Sigmoid colon (tissue), 7 donors: ENCODE data around the gene SMIM30. TPM values are rescaled to one million over a fixed set of nuclear protein-coding genes. Genes with fewer than 3 reads are reported as not detected.

ENCODE experiments used
- DNase-seq: peaks from one replicate; pipeline ENCODE4 v3.0.0-alpha.2; 2019
- H3K27ac ChIP-seq, 4 donors: fragments of 200-600 bp; sonication (generic); one replicate each; pipeline ENCODE4 v1.5.1; 2016 to 2019; ENCODE audit warnings: mild to moderate bottlenecking in 1 of 4
- H3K27me3 ChIP-seq, 3 donors: fragments of 200-600 bp; sonication (generic); one replicate each; pipeline ENCODE4 v1.5.1; 2019; ENCODE audit warnings: mild to moderate bottlenecking in 1 of 3
- H3K36me3 ChIP-seq, 4 donors: fragments of 200-600 bp; sonication (generic); one replicate each; pipeline ENCODE4 v1.5.1; 2016 to 2019
- H3K4me1 ChIP-seq, 4 donors: fragments of 200-600 bp; sonication (generic); one replicate each; pipeline ENCODE4 v1.5.1; 2017 to 2019
- H3K4me3 ChIP-seq, 4 donors: fragments of 200-600 bp; sonication (generic); one replicate each; pipeline ENCODE4 v1.5.1; 2017 to 2019; ENCODE audit warnings: mild to moderate bottlenecking in 2 of 4, moderate library complexity in 1 of 4
- H3K9me3 ChIP-seq, 4 donors: fragments of 200-600 bp in 3 of 4; sonication (generic) in 3 of 4; one replicate each; pipeline versions ENCODE4 v1.5.1 to v1.6.1; 2013 to 2019
- EP300 ChIP-seq, 4 donors: sonication (generic); formaldehyde crosslinking; IDR thresholded peaks; one replicate each; pipeline ENCODE4 v1.6.1; 2017; ENCODE audit warnings: antibody characterized with exemption in 4 of 4
- POLR2A ChIP-seq, 2 donors: fragments of 450-650 bp; IDR thresholded peaks; one replicate each; pipeline ENCODE4 v1.6.1; 2016; ENCODE audit warnings: antibody characterized with exemption in 2 of 2, mild to moderate bottlenecking in 2 of 2, moderate library complexity in 2 of 2
- POLR2AphosphoS5 ChIP-seq, 4 donors: sonication (generic); formaldehyde crosslinking; IDR thresholded peaks; one replicate each; pipeline ENCODE4 v1.6.1; 2017; ENCODE audit warnings: antibody characterized with exemption in 4 of 4
- WGBS, 2 donors: extraction: QIAGEN DNeasy Blood & Tissue Kit; methylation state at CpG; one replicate each; pipeline ENCODE4 v1.1.7; 2013; 5-methylcytosine and 5-hydroxymethylcytosine counted together
- intact Hi-C: fragments of 100-400 bp; cut with DNase I; formaldehyde crosslinking; loops from one replicate; pipeline ENCODE4 v1.15.1; 2023
- polyA plus RNA-seq, 3 donors: library from polyadenylated mRNA; stranded (reverse); fragments of 200-250 nt; gene quantifications; one replicate each; pipeline ENCODE4 v1.2.3, GENCODE V29; 2013
- total RNA-seq, 4 donors: library from RNA; depleted of rRNA; stranded (reverse); fragments of >200 nt; gene quantifications; one replicate each; pipeline ENCODE4 v1.1.0, GENCODE V29; 2016
- TF ChIP-seq, protein P1 (sequence below), 4 experiments: fragments of 450-650 bp in 3 of 4; fragments of 200-600 bp in 1 of 4; IDR thresholded peaks; one replicate each; pipeline ENCODE4 v1.5.1; 2016 to 2019; ENCODE audit warnings: antibody characterized with exemption in 4 of 4, mild to moderate bottlenecking in 3 of 4, moderate library complexity in 2 of 4
- donor health status: healthy with polysubstance abuse.
- donor health status: Bipolar disorder and iron deficiency.
- donor health status: healthy.

SMIM30 gene
- total and polyA plus RNA-seq, 7 donors: 37.0 to 79.0 (median 56.7) TPM

DNA sequence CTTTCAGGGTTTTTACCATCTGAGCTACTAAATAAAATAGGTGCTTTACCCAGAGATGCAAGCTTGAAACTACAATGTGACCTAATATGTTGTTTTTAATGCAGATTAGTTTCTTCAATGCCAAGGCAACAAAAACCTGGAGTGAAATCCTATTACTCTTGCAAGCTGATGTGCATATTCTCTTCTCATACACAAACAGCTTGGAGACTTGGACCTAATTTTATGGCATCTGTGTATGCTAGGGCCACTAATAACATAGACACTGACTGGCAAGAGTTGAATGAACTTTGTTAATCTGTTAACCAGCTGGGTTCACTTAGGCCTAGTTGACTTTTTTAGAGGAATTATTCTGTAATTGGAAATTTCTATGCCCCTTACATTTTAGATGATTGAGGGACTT is 23.4 kb upstream of the SMIM30 start:
- H3K4me1 ChIP-seq: no peaks in the 10 kb centered on the region
- intact Hi-C loops: no loop called here
- no peak overlapping the region for H3K4me3 ChIP-seq
- no peaks in the 10 kb centered on the region for H3K36me3 ChIP-seq
- no peak overlapping the region for H3K27ac ChIP-seq
- TF ChIP-seq POLR2AphosphoS5 (IDR thresholded peaks at IDR 0.05) (no peak), EP300 (IDR thresholded peaks at IDR 0.05) (no peak), POLR2A (IDR thresholded peaks at IDR 0.05) (no peak)
- TF ChIP-seq, protein P1, sequence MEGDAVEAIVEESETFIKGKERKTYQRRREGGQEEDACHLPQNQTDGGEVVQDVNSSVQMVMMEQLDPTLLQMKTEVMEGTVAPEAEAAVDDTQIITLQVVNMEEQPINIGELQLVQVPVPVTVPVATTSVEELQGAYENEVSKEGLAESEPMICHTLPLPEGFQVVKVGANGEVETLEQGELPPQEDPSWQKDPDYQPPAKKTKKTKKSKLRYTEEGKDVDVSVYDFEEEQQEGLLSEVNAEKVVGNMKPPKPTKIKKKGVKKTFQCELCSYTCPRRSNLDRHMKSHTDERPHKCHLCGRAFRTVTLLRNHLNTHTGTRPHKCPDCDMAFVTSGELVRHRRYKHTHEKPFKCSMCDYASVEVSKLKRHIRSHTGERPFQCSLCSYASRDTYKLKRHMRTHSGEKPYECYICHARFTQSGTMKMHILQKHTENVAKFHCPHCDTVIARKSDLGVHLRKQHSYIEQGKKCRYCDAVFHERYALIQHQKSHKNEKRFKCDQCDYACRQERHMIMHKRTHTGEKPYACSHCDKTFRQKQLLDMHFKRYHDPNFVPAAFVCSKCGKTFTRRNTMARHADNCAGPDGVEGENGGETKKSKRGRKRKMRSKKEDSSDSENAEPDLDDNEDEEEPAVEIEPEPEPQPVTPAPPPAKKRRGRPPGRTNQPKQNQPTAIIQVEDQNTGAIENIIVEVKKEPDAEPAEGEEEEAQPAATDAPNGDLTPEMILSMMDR (IDR thresholded peaks at IDR 0.05): no peak
- no peaks in the 10 kb centered on the region for H3K27me3 ChIP-seq
- no peaks in the 10 kb centered on the region for H3K9me3 ChIP-seq
- no peak for DNase-seq

DNA sequence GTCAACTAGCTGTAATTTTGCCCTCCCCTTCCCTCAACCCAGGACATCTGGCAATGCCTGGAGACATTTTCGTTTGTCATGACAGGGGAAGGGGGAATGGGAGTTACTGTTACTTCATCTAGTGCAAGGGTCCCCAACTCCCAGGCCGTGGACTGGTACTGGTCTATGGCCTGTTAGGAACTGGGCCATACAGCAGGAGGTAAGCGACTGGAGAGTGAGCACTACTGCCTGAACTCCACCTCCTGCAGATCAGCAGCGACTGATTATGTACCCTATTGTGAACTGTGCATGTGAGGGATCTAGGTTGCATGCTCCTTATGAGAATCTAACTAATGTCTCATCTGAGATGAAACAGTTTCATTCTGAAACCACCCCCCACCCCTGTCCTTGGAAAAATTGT is 22.6 kb upstream of the SMIM30 start:
- Histone ChIP-seq H3K36me3 (no peaks in the 10 kb centered on the region), H3K27me3 (no peaks in the 10 kb centered on the region), H3K4me3 (no peak overlapping the region), H3K9me3 (no peaks in the 10 kb centered on the region), H3K27ac (no peak overlapping the region), H3K4me1 (no peaks in the 10 kb centered on the region)
- WGBS, 2 donors: 85 to 86% methylated on average over 4 of the region's 4 CpGs
- TF ChIP-seq POLR2AphosphoS5 (IDR thresholded peaks at IDR 0.05): no peak
- TF ChIP-seq, protein P1 (IDR thresholded peaks at IDR 0.05): no peak
- TF ChIP-seq POLR2A (IDR thresholded peaks at IDR 0.05): no peak
- intact Hi-C loops: no loop called here
- DNase-seq: no peak

DNA sequence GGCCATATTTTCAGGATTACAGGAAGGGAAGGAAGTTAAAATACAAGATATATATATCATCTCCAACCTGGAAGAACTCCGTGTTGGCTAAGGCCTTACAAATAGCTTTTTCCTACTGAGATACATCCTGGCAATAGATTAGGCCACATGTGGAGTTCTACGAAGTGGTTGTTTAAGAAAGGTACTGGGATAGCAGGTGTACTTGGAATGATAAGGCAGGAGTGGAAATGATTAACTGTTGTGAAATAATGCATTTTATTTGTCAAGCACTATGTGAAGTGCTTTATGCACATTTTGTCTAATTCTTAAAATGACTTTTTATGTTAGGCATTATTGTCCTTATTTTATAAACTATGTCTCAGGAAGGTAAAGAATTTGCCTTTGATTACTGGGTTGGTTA is 18.9 kb upstream of the SMIM30 start:
- Histone ChIP-seq H3K4me1 (no peaks in the 10 kb centered on the region), H3K27ac (no peak overlapping the region), H3K9me3 (no peaks in the 10 kb centered on the region), H3K4me3 (no peak overlapping the region), H3K36me3 (no peaks in the 10 kb centered on the region), H3K27me3 (no peaks in the 10 kb centered on the region)
- DNase-seq: no peak
- intact Hi-C loops: no loop called here
- no peak for TF ChIP-seq POLR2AphosphoS5 (IDR thresholded peaks at IDR 0.05)
- TF ChIP-seq POLR2A (IDR thresholded peaks at IDR 0.05): no peak
- TF ChIP-seq EP300 (IDR thresholded peaks at IDR 0.05): no peak
- TF ChIP-seq, protein P1 (IDR thresholded peaks at IDR 0.05): no peak
- WGBS, 2 donors: 74 to 83% methylated on average over 2 of the region's 2 CpGs

DNA sequence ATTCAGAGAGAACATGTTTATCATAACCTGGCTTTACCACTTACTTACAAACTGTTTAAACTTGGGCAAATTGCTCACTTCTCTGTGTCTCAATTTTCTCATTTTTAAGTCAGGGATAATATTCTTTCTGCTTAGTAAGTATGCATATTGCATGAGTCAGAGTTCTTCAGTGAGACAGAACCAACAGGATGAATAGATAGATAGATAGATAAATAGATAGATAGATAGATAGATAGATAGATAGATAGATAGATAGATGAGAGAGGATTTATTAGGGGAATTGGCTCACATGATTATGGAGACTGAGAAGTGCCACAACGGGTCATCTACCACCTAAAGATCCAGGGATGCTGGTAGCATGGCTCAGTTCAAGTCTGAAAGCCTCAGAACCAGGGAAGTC is 15.7 kb upstream of the SMIM30 start:
- intact Hi-C loops: no loop called here
- no peak overlapping the region for H3K4me3 ChIP-seq
- H3K36me3 ChIP-seq: no peaks in the 10 kb centered on the region
- H3K9me3 ChIP-seq: no peaks in the 10 kb centered on the region
- no peaks in the 10 kb centered on the region for H3K27me3 ChIP-seq
- H3K27ac ChIP-seq: no peak overlapping the region
- no peaks in the 10 kb centered on the region for H3K4me1 ChIP-seq
- no peak for TF ChIP-seq POLR2A (IDR thresholded peaks at IDR 0.05)
- TF ChIP-seq EP300 (IDR thresholded peaks at IDR 0.05): no peak
- DNase-seq: no peak
- WGBS, 2 donors: 81 to 84% methylated on average over 1 of the region's 1 CpG

DNA sequence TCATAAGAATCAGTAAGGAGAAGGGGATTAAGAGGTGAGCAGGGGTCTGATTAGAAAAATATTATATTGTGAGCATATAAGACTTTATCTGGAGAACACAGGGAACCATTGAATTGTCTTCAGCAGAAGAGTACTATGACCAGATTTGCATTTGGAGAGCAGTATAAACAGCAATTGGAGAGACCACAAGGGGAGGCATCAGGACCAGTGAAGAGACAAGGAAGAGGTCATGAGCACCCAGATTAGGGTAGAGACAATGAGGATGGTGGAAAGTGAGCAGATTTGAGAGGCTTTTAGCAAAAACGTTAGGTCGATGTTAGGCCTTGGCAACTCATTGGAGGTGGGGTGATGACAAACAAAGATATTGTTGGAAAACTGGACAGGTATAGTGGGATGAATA is 13.0 kb upstream of the SMIM30 start:
- Histone ChIP-seq H3K27ac (no peak overlapping the region), H3K4me1 (no peaks in the 10 kb centered on the region), H3K27me3 (no peaks in the 10 kb centered on the region), H3K9me3 (no peaks in the 10 kb centered on the region), H3K36me3 (no peaks in the 10 kb centered on the region), H3K4me3 (no peak overlapping the region)
- TF ChIP-seq, protein P1 (IDR thresholded peaks at IDR 0.05): no peak
- intact Hi-C loops: no loop called here
- no peak for DNase-seq
- 43 to 86% methylated on average over 2 of the region's 2 CpGs for WGBS, 2 donors
